IMR-90 (cell line): ENCODE results near the gene PC. TPM values are rescaled to one million over a fixed set of nuclear protein-coding genes. Genes with fewer than 3 reads are reported as not detected.

Source experiments
- ATAC-seq: fragments of 200-7000 bp; cut with Tn5 transposase; 2 replicates; pipeline ENCODE4 v1.9.1; 2020; ENCODE audit warnings: low read depth, mild to moderate bottlenecking, moderate library complexity
- BruUV-seq: library from RNA; stranded (reverse); fragments of 400-500 nt; replicated peaks from 2 replicates; lab custom pipeline; 2021; lab: Mats Ljungman, UMichigan
- CTCF ChIA-PET: fragments of 300-600 bp; formaldehyde crosslinking; extraction: SDS; loops from one replicate; lab custom pipeline; 2021; ENCODE audit warnings: antibody characterized with exemption; lab: Yijun Ruan, JAX
- POLR2A ChIA-PET: fragments of 300-600 bp; sonication (Branson Sonifier 250); formaldehyde crosslinking; loops from one replicate; lab custom pipeline; 2022; ENCODE audit warnings: antibody characterized with exemption; ENCODE audit not compliant: unreplicated experiment; lab: Charles Lee
- DNase-seq: peaks from one replicate; pipeline ENCODE4 v3.0.0; 2013
- H2AFZ ChIP-seq: replicated peaks from 2 replicates; pipeline ENCODE3; 2013; ENCODE audit warnings: low read length, mild to moderate bottlenecking; ENCODE audit not compliant: poor library complexity
- H2AK5ac ChIP-seq: 2 replicates; pipeline ENCODE4 v1.6.1; 2013; ENCODE audit warnings: low read depth, low read length, inconsistent platforms
- H2AK9ac ChIP-seq: replicated peaks from 2 replicates; pipeline ENCODE3; 2013; ENCODE audit warnings: mild to moderate bottlenecking, low read depth, low read length, moderate library complexity; ENCODE audit not compliant: poor library complexity
- H2BK120ac ChIP-seq: 2 replicates; pipeline ENCODE4 v1.6.1; 2013; ENCODE audit warnings: low read depth, low read length, inconsistent platforms
- H2BK15ac ChIP-seq: 3 replicates; pipeline ENCODE4 v1.6.1; 2013; ENCODE audit warnings: low read depth, low read length, inconsistent platforms
- H2BK20ac ChIP-seq: 2 replicates; pipeline ENCODE4 v1.6.1; 2013; ENCODE audit warnings: low read depth, mild to moderate bottlenecking, inconsistent platforms, low read length, moderate library complexity
- H2BK5ac ChIP-seq: 2 replicates; pipeline ENCODE4 v1.6.1; 2013; ENCODE audit warnings: mild to moderate bottlenecking, low read depth, low read length, inconsistent platforms; ENCODE audit not compliant: poor library complexity, severe bottlenecking
- H3K14ac ChIP-seq: replicated peaks from 2 replicates; pipeline ENCODE4 v1.6.1; 2013; ENCODE audit warnings: low read depth, low read length, inconsistent platforms
- H3K18ac ChIP-seq: 2 replicates; pipeline ENCODE4 v1.6.1; 2013; ENCODE audit warnings: low read depth, low read length, control low read depth
- H3K23ac ChIP-seq: 2 replicates; pipeline ENCODE4 v1.6.1; 2013; ENCODE audit warnings: low read depth, low read length, inconsistent platforms
- H3K27ac ChIP-seq: 2 replicates; pipeline ENCODE4 v1.5.1; 2013; ENCODE audit warnings: mild to moderate bottlenecking, control low read depth, low read length; ENCODE audit not compliant: insufficient read depth
- H3K27me3 ChIP-seq: 2 replicates; pipeline ENCODE4 v1.6.1; 2013; ENCODE audit warnings: low read length; ENCODE audit not compliant: control insufficient read depth, insufficient read depth
- H3K36me3 ChIP-seq: 2 replicates; pipeline ENCODE4 v1.6.1; 2013; ENCODE audit warnings: low read length, mixed read lengths; ENCODE audit not compliant: control insufficient read depth, insufficient read depth
- H3K4ac ChIP-seq: 2 replicates; pipeline ENCODE4 v1.6.1; 2013; ENCODE audit warnings: low read depth, low read length, inconsistent platforms
- H3K4me1 ChIP-seq: 2 replicates; pipeline ENCODE4 v1.6.1; 2013; ENCODE audit warnings: low read length, mixed read lengths; ENCODE audit not compliant: control insufficient read depth, insufficient read depth
- H3K4me2 ChIP-seq: 2 replicates; pipeline ENCODE4 v1.6.1; 2013; ENCODE audit warnings: low read depth, mild to moderate bottlenecking, control low read depth, low read length, moderate library complexity
- H3K4me3 ChIP-seq: 2 replicates; pipeline ENCODE4 v1.5.1; 2013; ENCODE audit warnings: low read depth, mild to moderate bottlenecking, control low read depth, low read length, moderate library complexity; ENCODE audit not compliant: insufficient read depth
- H3K56ac ChIP-seq: 2 replicates; pipeline ENCODE4 v1.6.1; 2013; ENCODE audit warnings: low read length, inconsistent platforms; ENCODE audit not compliant: insufficient read depth; ENCODE audit errors: extremely low read depth
- H3K79me1 ChIP-seq, 2 experiments: 2 replicates each; pipeline ENCODE4 v1.6.1; 2013; ENCODE audit warnings: low read length in 2 of 2, inconsistent platforms in 1 of 2, low read depth in 1 of 2
- H3K9ac ChIP-seq: 2 replicates; pipeline ENCODE4 v1.6.1; 2013; ENCODE audit warnings: low read depth, low read length, control low read depth
- H3K9me1 ChIP-seq: 2 replicates; pipeline ENCODE4 v1.6.1; 2013; ENCODE audit warnings: low read length, inconsistent platforms; ENCODE audit not compliant: insufficient read depth
- H3K9me3 ChIP-seq: 2 replicates; pipeline ENCODE4 v1.6.1; 2013; ENCODE audit warnings: low read length; ENCODE audit not compliant: control insufficient read depth, insufficient read depth
- H4K20me1 ChIP-seq: 2 replicates; pipeline ENCODE4 v1.6.1; 2013; ENCODE audit warnings: low read length, inconsistent platforms; ENCODE audit not compliant: insufficient read depth
- H4K5ac ChIP-seq: 2 replicates; pipeline ENCODE4 v1.6.1; 2013; ENCODE audit warnings: mild to moderate bottlenecking, low read depth, low read length, control low read depth
- H4K8ac ChIP-seq, 2 experiments: 2 replicates each; pipeline ENCODE4 v1.6.1; 2013; ENCODE audit warnings: low read depth in 2 of 2, low read length in 2 of 2, control low read depth in 1 of 2, inconsistent platforms in 1 of 2
- H4K91ac ChIP-seq: 2 replicates; pipeline ENCODE4 v1.6.1; 2013; ENCODE audit warnings: low read depth, low read length, inconsistent platforms; ENCODE audit not compliant: insufficient read depth
- SMC3 ChIP-seq: fragments of 150-350 bp; IDR thresholded peaks from 2 replicates; pipeline ENCODE4 v1.6.1; 2016; ENCODE audit warnings: low read depth, mild to moderate bottlenecking, antibody characterized with exemption, low read length, moderate library complexity
- WGBS, 2 experiments: methylation state at CpG; one replicate each; pipeline versions ENCODE4 v1.1.5 to v1.1.7; 2013; ENCODE audit warnings: missing lambda C conversion rate in 2 of 2; ENCODE audit not compliant: insufficient read length in 1 of 2; ENCODE audit errors: extremely low coverage in 2 of 2; 5-methylcytosine and 5-hydroxymethylcytosine counted together
- dilution Hi-C: fragments of 300-500 bp; cut with HindIII; formaldehyde crosslinking; loops from one replicate; pipeline ENCODE4 v1.14.3; 2018; ENCODE audit warnings: low sequenced_read_pairs; ENCODE audit not compliant: unreplicated experiment
- in situ Hi-C: fragments of 300-500 bp; cut with MboI; formaldehyde crosslinking; loops from 3 replicates; pipeline ENCODE4 v1.14.3; 2019; ENCODE audit warnings: low sequenced_read_pairs, inconsistent platforms, mixed read lengths
- intact Hi-C: fragments of 100-400 bp; cut with micrococcal nuclease; formaldehyde crosslinking; loops from 2 replicates; pipeline ENCODE4 v1.10.0; 2022
- polyA plus RNA-seq, 3 experiments: library from polyadenylated mRNA; depleted of rRNA; stranded (reverse); fragments of >200 nt; gene quantifications; 2 replicates each; pipeline ENCODE4 v1.2.3, GENCODE V29; 2012; ENCODE audit warnings: low replicate concordance in 1 of 3
- total RNA-seq: library from RNA; depleted of rRNA; stranded (reverse); fragments of >200 nt; gene quantifications from 2 replicates; pipeline ENCODE4 v1.2.3, GENCODE V29; 2012
- TF ChIP-seq, protein P1 (sequence below): fragments of 150-350 bp; IDR thresholded peaks from 2 replicates; pipeline ENCODE4 v1.6.1; 2017; ENCODE audit warnings: mild to moderate bottlenecking, antibody characterized with exemption, low read length, low read depth
- TF ChIP-seq, protein P2 (sequence below): conservative IDR thresholded peaks from 2 replicates; pipeline ENCODE4 v1.5.1; 2012; ENCODE audit warnings: mild to moderate bottlenecking, low read depth, low read length, improper control_type of control experiment

Gene PC
- total and polyA plus RNA-seq, 2 of the 4 experiments (the other 2 are of a cell fraction) = 13.6 to 15.7 TPM

DNA sequence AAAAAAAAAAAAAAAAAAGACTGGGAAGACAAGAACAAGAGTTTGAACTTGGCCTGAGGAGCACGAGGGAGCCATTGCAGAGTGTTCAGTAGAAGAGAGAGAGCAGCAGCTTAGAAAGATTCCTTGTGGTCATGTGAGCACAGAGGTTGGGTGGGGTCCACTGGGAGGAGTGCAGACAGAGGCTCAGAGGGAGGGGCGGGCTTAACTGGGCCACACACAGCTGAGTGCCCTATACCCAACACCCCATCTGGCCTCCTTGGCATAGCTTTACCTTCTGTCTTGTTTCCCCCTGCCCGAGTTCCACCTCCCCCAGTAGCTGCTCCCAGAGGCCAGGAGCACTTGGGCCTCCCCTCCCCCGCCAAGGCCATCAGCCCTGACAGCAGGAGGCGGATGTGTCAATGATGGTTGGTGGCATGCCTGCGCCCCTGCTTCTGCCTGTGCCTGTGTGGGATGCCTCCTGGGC lies 29.0 kb upstream of the PC start:
- Histone ChIP-seq H4K8ac (no peak overlapping the region), H3K4me3 (no peak overlapping the region), H3K56ac (no peak overlapping the region), H3K79me1 (no peaks in the 10 kb centered on the region), H2BK15ac (no peak overlapping the region; the same call in 2 of the 3 replicates), H3K27me3 (no peaks in the 10 kb centered on the region), H2AK9ac (no peak overlapping the region), H3K9me1 (0 out of 2 replicates have a peak, but pooled peaks cover 5% of the 10 kb centered on the region), H3K4ac (peak overlapping the region; percentile 45; the same call in 1 of the 2 replicates), H3K27ac (no peak overlapping the region), H3K9me3 (no peaks in the 10 kb centered on the region), H2BK20ac (no peak overlapping the region), H3K4me2 (no peak overlapping the region), H3K9ac (no peak overlapping the region), H3K4me1 (peaks cover 4% of the 10 kb centered on the region), H3K18ac (no peak overlapping the region), H2BK120ac (0 out of 2 replicates have a peak overlapping the region, but pooled peaks have one; percentile 8), H3K14ac (0 out of 2 replicates have a peak overlapping the region, but pooled peaks have one; percentile 19), H4K91ac (no peak overlapping the region), H4K20me1 (no peaks in the 10 kb centered on the region), H3K36me3 (no peaks in the 10 kb centered on the region), H4K5ac (no peak overlapping the region), H2AFZ (peak overlapping the region; percentile 24), H2BK5ac (no peak overlapping the region), H2AK5ac (peak overlapping the region; percentile 51; the same call in 1 of the 2 replicates), H3K23ac (no peak overlapping the region)
- CTCF ChIA-PET = no interaction called here
- DNase-seq (no peak), ATAC-seq (no peak)
- in situ Hi-C loops (no loop called here), dilution Hi-C loops (no loop called here), intact Hi-C loops (no loop called here)
- BruUV-seq = no TSS peak
- TF ChIP-seq, protein P1, sequence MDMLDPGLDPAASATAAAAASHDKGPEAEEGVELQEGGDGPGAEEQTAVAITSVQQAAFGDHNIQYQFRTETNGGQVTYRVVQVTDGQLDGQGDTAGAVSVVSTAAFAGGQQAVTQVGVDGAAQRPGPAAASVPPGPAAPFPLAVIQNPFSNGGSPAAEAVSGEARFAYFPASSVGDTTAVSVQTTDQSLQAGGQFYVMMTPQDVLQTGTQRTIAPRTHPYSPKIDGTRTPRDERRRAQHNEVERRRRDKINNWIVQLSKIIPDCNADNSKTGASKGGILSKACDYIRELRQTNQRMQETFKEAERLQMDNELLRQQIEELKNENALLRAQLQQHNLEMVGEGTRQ = no peak
- no peak for TF ChIP-seq SMC3
- TF ChIP-seq, protein P2, sequence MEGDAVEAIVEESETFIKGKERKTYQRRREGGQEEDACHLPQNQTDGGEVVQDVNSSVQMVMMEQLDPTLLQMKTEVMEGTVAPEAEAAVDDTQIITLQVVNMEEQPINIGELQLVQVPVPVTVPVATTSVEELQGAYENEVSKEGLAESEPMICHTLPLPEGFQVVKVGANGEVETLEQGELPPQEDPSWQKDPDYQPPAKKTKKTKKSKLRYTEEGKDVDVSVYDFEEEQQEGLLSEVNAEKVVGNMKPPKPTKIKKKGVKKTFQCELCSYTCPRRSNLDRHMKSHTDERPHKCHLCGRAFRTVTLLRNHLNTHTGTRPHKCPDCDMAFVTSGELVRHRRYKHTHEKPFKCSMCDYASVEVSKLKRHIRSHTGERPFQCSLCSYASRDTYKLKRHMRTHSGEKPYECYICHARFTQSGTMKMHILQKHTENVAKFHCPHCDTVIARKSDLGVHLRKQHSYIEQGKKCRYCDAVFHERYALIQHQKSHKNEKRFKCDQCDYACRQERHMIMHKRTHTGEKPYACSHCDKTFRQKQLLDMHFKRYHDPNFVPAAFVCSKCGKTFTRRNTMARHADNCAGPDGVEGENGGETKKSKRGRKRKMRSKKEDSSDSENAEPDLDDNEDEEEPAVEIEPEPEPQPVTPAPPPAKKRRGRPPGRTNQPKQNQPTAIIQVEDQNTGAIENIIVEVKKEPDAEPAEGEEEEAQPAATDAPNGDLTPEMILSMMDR = no peak
- 80% methylated on average over 1 of the region's 6 CpGs; no CpG with 5 or more reads in 1 of the 2 experiments for WGBS, 2 experiments
- POLR2A ChIA-PET = no interaction called here
